GM21381 (cell line): ENCODE data around the gene NSD1.
"Not testable (repeated sequence)": the region's sequence is repeated elsewhere in the genome, so short reads cannot be mapped to it uniquely, and the experiment has no call there.

Source experiments
- ATAC-seq: cut with Tn5 transposase; IDR thresholded peaks from one replicate; pipeline ENCODE4 v1.9.1; 2021; ENCODE audit warnings: mild to moderate bottlenecking, moderate library complexity; ENCODE audit not compliant: unreplicated experiment

NSD1 gene

GRCh38 chr5:177169271-177169670 lies 35.7 kb downstream of the NSD1 start:
- ATAC-seq = no peak

GRCh38 chr5:177171961-177172360 lies 38.4 kb downstream of the NSD1 start:
- ATAC-seq = no peak

DNA sequence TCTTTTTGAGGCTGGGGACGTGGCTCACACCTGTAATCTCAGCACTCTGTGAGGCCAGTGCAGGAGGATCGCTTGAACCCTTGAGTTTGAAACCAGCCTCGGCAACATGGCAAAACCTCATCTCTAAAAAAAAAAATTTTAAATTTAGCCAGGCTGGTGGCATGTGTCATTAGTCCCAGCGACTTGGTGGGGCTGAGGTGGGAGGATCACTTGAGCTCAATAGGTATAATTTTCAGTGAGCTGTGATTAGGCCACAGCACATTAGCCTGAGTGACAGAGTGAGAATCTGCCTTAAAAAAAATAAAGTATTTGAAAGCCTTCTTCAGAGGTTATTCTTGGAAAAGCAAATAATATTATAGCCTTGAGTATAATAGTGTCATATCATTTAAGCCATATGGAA lies 41.8 kb downstream of the NSD1 start:
- ATAC-seq = no peak

DNA sequence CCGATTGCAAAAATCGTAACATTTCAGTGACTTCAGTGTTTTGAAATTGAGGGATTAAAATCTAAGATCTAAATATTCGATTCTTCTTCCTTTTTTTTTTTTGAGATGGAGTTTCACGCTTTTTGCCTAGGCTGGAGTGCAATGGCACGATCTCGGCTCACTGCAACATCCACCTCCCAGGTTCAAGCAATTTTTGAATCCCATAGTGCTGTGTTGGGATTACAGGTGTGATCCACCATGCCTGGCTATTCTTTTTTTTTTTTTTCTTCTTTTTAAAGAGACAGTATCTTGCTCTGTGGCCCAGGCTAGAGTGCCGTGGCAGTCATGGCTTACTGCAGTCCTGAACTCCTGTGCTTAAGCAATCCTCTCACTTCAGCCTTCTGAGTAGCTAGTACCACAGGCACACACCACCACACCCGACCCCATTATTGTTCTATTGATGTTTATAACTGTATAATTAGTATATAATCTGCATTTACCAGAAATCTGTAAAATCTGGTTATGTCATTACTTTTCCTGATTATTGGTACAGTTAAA lies 42.7 kb downstream of the NSD1 start:
- ATAC-seq = no peak

DNA sequence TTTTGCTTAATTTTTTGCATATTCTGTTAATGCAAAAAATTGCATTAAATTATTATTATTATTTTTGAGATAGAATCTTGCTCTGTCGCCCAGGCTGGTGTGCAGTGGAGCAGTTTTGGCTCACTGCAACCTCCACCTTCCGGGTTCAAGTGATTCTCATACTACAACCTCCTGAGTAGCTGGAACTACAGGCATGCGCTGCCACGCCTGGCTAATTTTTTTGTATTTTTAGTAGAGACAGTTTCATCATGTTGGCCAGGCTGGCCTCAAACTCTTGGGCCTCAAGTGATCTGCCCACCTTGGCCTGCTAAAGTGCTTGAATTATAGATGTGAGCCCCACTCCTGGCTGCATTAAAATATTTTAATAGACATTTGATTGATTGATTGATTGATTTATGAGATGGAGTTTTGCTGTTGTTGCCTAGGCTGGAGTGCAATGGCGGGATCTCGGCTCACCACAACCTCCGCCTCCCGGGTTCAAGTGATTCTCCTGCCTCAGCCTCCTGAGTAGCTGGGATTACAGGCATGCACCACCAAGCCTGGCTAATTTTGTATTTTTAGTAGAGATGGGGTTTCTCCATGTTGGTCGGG lies 44.4 kb downstream of the NSD1 start:
- ATAC-seq = not testable (repeated sequence)

DNA sequence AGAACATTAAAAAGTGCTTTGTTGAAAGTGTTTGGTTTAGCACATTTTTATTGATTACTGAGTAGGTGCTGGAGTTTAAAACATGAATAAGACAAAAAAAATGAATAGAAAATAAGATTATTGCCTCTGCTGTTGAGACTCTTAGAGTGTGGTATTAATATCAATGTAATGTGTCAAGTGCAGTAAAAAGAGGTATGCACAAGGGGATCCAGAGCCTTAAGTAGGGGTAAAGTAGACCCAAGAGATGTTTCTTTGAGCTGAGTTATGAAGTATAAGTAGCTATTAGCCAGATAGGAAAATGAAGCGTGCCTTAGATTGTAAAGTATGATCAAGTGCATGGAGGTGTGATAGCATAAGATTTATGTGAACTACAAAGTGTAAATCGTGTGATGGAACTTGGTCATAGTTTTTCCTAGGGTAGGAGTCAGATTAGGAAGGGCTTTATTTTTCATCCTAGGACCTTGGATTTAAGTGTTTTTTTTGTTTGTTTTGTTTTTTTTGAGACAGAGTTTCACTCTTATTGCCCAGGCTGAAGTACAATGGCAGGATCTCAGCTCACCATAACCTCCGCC lies 45.2 kb downstream of the NSD1 start:
- no peak for ATAC-seq

DNA sequence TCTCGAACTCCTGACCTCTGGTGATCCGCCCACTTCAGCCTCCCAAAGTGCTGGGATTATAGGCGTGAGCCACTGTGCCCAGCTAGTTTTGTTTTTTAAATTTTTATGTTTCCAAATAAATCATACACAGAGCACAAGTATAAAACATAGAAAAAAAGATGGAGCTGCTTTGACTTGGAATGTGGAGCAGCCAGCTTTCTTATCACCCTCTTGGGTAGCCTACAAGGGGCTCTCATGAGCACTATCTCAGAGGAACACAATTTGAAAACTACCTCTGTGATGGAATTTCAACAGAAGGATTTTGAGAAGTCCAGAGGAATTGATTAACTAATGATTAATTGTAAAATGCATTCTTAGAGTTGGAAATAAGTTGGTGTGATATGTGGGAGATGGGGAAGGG lies 45.9 kb downstream of the NSD1 start:
- ATAC-seq = no peak

DNA sequence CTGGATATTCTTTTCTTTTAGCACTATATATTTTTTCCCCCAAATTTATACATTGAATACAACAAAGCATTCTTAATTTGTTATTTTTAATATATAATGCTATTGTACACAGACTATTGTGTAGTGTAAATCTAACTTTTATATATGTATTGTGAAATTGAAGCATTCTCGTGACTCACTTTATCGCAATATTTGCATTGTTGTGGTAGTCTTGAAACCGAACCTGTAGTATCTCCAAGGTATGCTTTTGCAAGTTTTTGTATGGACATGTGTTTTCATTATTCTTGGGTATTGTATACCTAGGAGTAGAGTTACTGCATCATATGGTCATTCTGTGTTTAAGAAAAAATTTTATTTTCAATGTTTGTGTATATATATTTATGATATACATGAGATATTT lies 49.6 kb downstream of the NSD1 start:
- ATAC-seq = no peak

- ATAC-seq = no peak
These were observed 50.3 kb downstream of the NSD1 start for GRCh38 chr5:177183766-177184360.

GRCh38 chr5:177185993-177186392 lies 52.4 kb downstream of the NSD1 start:
- no peak for ATAC-seq

GRCh38 chr5:177186645-177187044 lies 53.1 kb downstream of the NSD1 start:
- no peak for ATAC-seq

- ATAC-seq = no peak
These were observed 55.2 kb downstream of the NSD1 start for GRCh38 chr5:177188775-177189174.

GRCh38 chr5:177189416-177189815 lies 55.8 kb downstream of the NSD1 start:
- ATAC-seq = no peak

DNA sequence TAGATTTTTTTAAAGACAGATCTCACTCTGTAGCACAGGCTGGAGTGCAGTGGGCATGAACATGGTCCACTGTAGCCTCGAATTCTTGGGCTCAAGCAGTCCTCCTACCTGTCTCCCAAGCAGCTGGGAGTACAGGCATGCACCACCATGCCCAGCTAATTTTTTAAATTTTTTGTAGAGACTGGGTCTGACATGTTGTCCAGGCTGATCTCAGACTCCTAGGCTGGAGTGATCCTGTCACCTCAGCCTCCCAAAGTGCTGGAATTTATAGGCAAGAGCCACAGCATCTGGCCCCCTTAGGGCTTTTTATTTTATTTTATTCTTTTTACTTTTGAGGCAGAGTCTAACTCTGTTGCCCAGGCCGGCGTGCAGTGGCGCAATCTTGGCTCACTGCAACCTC lies 56.4 kb downstream of the NSD1 start:
- ATAC-seq = no peak

GRCh38 chr5:177194268-177194667 lies 60.7 kb downstream of the NSD1 start:
- ATAC-seq = no peak

DNA sequence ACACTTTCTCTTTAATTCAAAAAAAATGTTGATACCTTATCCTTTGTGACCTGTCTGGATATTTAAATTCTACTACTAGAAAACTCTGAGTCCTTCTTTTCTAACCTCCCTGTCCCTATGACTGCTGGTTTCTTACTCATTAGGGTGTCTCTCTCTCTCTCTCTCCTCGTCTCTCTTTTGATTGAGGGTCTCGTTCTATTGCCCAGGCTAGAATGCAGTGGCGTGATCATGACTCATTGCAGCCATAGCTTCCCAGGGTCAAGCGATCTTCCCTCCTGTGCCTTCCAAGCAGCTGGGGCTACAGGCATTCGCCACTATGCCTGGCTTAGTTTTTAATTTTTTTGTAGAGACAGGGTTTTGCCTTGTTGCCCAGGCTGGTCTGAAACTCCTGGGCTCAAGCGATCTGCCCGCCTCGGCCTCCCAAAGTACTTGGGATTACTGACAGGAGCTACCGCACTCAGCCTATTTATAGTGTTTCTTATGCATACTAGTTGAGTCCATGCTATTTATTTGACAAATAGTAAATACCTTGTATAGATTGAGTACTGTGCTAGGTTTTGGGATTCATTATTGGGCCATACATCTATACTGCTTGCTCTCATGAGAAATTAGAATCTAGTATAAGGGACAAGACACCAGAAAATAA lies 61.9 kb downstream of the NSD1 start:
- ATAC-seq = no peak

DNA sequence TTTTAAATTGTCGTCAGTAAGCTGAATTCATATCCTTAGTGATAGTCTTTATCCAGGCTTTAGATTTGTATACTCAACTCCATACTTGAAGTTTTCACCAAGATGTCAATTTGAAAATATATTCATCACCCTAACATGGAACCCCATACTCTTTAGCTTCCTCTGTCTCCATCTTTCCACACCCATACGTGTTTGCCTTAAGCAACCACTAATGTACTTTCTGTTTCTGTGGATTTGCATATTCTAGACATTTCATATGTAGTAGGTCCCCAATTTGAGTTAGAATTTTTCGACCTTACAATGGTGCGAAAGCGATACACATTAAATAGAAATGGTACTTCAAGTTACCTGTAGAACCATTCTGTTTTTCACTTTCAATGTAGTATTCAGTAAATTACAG lies 65.2 kb downstream of the NSD1 start:
- ATAC-seq = no peak

- ATAC-seq = no peak
These were observed 70.7 kb downstream of the NSD1 start for GRCh38 chr5:177204281-177204680.

DNA sequence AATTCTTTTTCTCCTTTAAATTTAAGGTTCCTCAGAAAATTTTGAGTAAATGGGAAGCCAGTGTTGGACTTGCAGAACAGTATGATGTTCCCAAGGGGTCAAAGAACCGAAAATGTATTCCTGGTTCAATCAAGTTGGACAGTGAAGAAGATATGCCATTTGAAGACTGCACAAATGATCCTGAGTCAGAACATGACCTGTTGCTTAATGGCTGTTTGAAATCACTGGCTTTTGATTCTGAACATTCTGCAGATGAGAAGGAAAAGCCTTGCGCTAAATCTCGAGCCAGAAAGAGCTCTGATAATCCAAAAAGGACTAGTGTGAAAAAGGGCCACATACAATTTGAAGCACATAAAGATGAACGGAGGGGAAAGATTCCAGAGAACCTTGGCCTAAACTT lies 76.0 kb downstream of the NSD1 start:
- no peak for ATAC-seq

DNA sequence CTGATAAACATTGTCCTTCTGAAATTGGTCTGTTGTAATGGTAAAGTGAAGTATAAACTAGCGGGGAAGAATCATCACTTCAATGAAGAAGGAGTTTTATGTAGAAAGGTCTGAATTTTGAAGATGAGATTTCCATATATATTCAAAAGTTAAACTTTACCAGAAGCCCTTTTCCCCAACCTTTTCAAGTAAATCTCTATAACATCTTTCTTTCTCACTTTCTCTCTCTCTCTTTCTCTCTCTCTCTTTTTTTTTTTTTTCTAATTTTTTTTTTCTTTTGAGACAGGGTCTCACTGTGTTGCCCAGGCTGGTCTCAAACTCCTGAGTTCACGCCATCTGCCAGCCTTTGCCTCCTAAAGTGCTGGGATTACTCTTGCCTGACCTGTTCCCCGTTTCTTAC lies 78.7 kb downstream of the NSD1 start:
- no peak for ATAC-seq

- no peak for ATAC-seq
These were observed 87.0 kb downstream of the NSD1 start for GRCh38 chr5:177220576-177220975.

DNA sequence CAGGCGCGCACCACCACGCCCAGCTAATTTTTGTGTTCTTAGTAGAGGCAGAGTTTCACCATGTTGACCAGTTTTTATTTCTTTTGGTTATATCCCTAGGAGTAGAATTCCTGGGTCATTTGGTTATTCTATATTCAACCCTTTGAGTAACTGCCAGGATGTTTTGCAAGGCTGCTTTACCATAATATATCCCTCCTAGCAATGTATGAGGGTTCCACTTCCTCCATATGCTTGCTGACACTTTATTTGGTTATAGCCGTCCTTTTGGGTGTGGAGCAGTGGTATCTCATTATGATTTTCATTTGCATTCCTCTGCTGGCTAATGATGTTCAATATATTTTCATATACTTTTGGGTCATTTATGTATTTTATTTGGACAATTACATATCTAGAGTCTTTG lies 88.7 kb downstream of the NSD1 start:
- no peak for ATAC-seq
